ENCODE results near the gene ASPM.

DNA sequence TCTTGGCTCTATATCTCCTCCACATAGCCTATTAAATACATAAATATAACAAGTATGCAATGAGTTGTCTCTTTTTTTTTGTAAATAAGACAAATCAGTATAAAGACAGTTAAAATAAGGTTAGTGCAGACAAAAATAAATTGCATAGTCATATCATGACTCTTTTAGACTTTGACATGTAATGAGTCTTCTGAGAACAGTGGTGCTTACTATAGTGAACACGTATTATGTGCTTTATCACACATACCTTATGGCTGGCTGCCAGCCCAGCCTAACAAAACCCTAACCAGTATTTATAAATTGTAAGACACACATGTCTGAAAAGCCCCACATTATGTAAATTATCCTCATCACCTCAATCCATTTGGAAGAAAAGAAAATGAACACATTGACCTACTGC is 50.3 kb downstream of the ASPM start:
- TF ChIP-seq POLR2AphosphoS5 (IDR thresholded peaks at IDR 0.05) (no peak), POLR2A (IDR thresholded peaks at IDR 0.05) (no peak), EP300 (IDR thresholded peaks at IDR 0.05) (no peak)
- TF ChIP-seq, protein P1, sequence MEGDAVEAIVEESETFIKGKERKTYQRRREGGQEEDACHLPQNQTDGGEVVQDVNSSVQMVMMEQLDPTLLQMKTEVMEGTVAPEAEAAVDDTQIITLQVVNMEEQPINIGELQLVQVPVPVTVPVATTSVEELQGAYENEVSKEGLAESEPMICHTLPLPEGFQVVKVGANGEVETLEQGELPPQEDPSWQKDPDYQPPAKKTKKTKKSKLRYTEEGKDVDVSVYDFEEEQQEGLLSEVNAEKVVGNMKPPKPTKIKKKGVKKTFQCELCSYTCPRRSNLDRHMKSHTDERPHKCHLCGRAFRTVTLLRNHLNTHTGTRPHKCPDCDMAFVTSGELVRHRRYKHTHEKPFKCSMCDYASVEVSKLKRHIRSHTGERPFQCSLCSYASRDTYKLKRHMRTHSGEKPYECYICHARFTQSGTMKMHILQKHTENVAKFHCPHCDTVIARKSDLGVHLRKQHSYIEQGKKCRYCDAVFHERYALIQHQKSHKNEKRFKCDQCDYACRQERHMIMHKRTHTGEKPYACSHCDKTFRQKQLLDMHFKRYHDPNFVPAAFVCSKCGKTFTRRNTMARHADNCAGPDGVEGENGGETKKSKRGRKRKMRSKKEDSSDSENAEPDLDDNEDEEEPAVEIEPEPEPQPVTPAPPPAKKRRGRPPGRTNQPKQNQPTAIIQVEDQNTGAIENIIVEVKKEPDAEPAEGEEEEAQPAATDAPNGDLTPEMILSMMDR (IDR thresholded peaks at IDR 0.05), result no peak
